Activated T-helper 9 cell treated with anti-CD3 and anti-CD28 coated beads, Interleukin-2, amount 50 U/mL, for 16 hours (primary cell): ENCODE measurements around the gene STK38.
"Not testable (repeated sequence)": the region's sequence is repeated elsewhere in the genome, so short reads cannot be mapped to it uniquely, and the experiment has no call there.

Experiments
- DNase-seq: peaks from one replicate; pipeline ENCODE4 v3.0.0-alpha.2; 2020; ENCODE audit warnings: low read depth

Gene STK38

DNA sequence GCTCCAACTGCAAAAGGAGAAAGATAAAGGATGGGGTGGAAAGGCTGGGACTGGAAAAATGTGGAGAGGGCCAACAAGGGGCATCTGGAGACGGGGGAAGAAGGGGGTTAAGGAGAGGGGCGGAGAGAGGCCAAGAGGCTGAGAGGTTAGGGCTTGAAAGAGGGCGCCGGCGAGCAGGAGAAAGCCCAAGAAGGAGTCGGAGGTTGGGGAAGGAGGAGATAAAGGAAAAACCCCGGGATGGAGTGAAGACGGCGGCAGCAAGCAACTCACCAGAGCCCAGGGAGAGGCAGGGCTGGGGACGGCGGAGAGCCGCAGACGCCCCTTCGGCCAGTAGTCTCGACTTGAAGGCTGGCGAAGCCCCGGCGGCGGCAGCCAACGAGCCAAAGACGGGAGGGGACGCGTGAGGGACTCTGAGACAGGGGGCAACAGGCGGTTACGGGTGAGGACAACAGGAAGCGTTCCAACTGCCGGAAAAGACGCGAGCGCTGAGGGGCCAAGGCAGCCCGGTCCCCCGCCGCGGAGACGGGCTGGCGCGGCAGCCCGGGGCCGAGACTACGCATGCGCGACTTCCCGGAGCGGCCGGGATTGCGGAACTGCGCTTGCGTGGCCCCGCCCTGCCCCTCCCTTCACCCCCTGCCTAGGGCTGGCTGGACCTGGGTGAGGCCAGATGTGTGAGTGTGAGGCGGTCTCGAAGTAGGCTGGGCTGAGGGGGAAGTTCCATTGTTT lies at the start of gene STK38:
STK38 (minus strand) TSS at position 560 of the 726 bp plus-strand sequence. CDS start 7,277 bp downstream, outside the sequence.
- DNase-seq = peak; percentile 92

DNA sequence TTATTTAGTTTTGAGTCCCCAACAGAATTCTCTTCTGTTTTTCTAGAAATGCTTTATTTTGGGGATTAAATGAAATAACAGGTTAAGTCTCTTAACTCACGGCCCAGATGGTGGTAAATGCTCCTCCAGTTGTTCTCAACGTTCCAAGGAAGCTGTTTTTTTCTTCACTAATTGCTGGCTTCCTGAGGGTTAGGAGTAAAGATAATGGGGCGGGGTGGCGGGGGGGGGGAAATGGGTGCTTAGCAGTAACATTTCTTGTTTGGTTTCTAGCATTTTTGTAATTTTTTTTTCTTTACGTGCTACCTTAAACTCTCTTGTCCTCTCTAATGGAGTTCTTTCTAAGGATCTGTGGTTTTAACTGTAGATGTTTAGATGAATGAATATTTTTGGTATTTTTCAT lies 49.1 kb upstream of the STK38 start:
- DNase-seq = no peak

DNA sequence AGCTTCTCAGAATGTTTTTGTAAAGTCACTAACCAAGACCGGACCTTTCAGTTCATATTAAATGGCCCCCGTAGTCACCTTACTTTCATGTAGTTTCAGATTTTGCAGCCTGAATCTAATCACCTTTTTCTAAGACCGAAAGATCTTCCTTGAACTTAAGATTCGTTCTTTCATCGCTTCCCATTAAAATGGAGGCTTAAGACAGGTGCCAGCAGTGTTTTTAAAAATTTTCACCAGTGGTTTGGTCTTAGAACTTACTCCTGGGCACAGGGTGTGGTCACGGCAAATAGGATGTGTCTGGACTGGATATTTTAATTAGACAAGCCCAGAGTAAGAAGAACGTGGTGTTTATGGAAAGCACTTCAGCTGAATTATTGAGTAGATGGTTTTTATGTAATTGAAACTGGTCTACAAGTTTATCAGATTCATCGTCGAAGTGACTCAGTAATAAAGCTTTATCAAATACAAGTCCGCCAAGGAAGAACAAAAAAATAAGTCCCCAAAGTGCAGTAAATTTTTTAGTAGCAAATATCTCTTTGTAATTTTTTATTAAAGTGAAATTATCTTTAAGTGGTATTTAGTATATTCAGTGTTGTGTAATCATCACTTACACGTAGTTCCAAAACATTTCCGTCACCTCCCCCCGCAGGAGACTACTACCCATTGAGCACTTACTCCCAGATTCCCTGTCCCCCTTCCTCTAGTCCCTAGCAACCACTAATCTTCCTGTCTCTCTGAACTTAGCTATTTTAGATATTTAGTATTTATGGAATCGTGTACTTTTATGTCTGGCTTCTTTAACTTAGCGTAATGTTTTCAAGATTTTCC lies 47.8 kb upstream of the STK38 start:
- DNase-seq = no peak

DNA sequence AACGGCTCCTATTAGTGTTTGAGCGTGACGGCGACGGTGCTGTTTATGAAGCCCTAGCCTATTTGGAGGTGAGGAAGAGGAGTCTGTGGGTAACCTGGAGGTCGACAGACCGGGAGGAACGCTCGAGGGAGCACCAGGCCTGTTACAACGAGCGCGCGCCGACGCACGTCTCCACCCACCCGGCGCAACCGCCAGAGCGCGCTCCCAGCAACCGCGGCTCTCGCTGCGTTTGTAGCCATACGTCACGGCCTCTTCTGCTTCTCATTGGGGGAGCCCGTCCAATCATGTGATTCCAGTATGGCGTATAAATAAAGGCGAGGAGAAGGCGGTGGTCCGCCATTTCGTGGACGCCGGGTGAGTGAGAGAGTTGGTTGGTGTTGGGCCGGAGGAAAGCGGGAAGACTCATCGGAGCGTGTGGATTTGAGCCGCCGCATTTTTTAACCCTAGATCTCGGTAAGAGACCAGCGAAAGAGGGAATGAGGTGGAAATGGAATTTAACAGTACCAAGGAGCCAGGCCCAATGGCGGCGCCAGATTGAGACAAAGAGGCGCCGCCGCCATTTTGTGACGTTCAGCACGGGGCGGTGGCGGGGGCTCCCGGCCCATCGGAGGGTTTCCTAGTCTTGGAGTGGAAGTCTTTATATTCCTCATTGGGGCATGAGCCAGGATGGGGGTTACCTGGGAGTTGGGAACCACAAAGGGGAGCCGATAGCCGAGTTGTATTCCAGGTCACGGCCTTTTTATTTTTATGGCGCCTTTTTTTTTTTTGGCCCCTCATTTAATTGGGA lies 46.9 kb upstream of the STK38 start, which contains the start of gene SRSF3:
SRSF3 (plus strand) TSS at position 334 of the 787 bp plus-strand sequence. CDS start 2,401 bp downstream, outside the sequence.
- DNase-seq = peak; percentile 93

DNA sequence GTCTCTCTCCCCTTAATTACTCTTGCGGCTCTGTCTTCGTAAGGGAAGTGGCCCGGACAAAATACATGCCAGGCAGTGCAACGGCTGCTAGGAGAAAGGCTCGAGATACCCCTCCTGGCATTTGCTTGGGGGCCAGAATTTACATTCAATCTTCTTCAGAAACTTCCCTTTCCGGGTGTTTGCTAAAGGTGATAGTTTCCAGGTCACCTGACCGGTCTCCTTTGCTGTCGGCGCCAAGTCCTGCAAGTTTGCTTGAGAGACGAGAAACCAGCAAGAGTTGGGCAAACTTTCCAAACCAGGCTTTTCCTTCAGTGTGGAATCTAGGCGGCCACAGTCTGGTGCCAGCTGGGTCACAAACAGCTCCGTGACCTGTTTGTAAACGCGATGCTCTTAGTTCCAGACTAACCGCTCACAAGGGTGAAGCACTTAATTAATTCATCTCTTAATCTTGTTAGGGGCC lies 46.3 kb upstream of the STK38 start:
- peak; percentile 18 for DNase-seq

DNA sequence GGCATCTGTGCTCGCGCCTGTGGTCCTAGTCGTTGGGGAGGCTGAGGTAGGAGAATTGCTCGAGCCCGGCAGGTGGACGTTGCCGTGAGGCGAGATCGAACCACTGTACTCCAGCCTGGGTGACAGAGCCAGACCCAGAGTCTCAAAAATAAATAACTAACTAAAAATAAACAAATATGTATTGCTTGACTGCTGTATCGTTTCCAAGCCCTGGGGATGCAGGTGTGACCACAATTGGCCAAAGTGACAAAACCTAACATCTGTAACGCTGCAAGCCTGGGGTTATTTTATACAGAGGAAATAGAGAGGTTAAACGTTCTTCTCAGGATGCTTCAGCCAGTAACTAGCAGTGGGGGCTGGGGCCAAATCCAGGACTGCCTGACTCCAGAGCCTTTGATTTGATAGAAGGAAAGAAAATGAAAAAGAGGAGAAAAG lies 45.0 kb upstream of the STK38 start:
- no peak for DNase-seq

DNA sequence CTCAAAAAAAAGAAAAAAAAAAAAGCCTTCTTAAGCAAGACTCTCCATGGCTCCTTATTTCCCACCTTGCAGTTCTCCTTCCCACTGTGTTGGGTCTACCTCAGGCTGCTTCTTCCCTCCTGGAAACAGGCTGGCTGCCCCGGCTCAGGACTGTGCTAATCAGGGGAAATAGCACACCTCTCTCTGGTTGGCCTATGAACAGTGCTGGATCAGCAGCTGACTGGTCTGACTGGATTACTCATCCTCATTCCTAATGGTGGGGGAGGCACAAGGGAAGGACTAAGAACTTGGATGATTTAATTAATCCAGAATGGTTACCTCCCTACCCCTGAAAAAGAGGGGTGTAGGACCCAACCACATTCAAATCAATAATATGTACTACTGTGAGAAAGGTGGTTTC lies 43.0 kb upstream of the STK38 start:
- no peak for DNase-seq

DNA sequence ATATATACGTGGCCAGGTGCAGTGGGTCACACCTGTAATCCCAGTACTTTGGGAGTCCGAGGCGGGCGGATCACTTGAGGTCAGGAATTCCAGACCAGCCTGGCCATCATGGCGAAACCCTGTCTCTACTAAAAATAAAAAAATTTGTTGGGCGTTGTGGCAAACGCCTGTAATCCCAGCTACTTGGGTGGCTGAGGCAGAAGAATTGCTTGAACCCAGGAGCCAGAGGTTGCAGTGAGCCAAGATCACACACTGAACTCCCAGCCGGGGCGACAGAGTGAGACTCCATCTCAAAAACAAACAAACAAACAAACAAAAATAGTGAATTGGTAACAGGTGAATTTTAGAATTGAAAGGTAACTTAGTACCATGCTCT lies 41.7 kb upstream of the STK38 start:
- not testable (repeated sequence) for DNase-seq

DNA sequence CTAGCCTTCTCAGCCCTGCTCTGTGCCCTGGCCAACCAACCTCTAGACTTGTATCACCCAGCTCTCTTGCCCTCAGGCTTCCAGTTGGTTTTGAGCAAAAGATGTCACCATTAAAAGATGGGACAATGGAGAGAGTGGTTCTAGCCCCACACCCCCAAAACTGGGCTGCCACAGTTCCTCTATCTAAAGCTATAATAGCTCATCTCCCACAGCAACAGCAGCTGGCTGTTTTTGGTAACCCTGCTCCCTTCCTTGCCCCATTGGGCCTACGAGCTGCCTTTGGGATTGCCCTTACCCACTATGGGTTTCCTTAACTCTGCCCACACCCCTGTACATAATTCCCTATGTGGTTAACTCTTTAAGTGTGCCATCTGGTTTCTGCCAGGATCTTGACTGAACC lies 39.3 kb upstream of the STK38 start:
- DNase-seq = no peak

DNA sequence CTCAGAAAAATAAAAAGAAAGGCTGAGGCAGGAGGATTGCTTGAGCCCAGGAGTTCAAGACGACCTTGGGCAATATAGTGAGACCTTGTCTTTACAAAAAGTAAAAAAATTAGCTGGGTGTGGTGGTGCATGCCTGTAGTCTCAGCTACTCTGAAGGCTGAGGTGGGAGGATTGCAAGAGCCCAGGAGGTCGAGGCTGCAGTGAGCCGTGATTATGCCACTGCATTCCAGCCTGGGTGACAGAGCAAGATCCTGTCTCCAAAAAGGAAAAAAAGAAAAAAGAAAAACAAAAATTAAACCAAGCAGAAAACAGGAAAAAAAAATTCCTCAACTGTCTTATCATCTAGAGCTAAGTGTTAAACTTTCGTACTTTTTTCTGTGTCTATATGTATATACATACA lies 34.4 kb upstream of the STK38 start:
- DNase-seq = no peak

DNA sequence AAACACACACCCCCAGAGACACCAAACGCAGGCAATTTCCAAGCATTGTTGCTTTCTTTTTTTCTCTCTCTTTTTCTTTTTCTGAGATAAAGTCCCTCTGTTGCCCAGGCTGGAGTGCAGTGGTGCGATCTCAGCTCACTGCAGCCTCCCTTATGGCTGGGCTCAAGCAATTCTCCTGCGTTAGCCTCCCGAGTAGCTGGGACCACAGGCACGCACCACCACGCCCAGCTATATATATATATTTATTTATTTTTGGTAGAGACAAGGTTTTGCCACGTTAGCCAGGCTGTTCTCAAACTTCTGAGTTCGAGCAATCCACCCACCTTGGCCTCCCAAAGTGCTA lies 32.9 kb upstream of the STK38 start:
- DNase-seq = no peak

DNA sequence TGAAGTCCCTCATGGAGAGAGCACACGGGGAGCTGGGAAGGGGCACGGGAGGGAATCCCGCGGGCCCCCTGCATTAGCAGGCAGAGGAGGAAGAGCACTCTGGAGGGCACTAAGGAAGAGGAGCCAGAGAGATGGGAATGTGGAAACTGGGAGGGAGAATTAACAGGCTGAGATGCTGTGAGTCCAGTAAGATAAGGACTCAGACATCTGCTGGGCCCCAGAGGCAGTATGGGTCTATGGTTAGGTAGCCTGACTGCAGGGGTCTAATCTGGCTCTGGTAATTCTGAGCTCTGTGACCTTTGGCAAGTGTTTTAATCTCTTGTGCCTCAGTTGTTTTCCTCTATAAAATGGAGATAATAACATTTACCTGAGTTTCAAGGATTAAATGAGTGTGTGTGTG lies 31.2 kb upstream of the STK38 start:
- DNase-seq = no peak

DNA sequence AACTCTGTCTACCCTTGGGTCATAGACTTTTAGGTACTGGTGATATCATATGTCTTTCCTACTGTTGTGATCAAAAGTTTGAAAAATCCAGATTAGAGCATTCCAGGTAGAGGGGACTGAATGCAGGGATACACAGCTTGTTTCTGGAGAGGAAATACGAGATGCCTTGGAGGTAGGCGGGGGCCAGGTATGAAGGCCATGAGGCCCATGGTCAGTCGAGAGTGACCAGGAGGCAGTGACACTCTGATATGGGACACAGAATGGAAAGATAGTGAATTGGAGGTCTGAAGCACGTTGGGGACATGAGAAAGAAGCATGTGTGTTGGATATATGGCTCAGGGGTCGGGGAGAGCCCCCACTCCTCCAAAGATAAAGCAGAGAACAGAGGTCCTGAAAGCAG lies 30.8 kb upstream of the STK38 start:
- no peak for DNase-seq

DNA sequence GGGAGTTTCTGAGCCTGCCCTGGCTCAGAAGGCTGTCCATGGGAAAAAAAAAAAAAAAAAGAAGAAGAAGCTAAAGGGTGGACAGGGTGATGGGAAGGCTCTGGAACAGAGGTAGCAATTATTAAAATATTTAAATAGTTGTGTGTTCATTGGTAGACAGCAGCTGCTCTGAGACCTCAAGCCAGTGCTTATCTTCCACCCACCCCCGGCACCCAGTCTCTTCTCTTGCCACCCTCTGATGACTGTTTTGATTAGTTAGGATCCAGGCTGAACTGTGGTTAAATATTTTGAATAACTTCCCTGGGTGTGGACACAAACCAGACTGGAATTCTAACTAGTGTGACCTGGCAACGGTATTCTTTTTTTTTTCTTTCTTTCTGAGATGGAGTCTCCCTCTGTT lies 30.0 kb upstream of the STK38 start:
- DNase-seq = no peak

DNA sequence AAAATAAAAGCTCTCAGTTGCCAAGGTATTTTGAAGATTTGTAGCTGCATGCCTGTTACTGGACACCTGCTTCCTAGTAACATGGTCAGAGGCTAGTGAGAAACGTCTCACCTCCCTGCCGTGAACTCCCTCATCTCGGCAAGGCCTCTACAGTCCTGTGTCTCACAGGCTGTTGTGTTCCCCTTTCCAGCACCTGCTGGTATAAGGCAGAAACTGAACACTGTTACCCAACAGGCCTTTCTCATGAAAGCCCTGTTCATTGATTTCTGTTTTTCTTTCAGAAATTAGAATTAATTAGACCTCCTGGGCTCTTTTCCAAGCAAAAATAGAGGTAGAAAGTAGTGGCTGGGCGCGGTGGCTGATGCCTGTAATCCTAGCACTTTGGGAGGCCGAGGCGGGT lies 29.3 kb upstream of the STK38 start:
- DNase-seq = no peak

DNA sequence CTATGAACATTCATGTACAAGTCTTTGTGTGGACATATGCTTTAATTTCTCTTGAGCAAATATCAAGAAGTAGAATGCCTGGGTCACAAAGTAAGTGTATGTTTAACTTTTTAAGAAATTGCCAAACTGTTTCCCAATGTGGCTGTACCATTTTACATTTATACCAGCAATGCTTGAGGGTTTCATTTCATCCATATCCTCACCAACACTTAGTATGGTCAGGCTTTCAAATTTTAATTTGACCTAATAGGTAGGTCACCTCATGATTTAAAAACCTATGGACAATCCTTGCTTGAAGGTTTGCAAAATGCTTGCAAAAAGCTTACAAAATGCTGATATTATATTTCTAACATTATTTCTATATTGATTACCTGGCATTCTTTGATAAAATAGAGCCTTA lies 27.4 kb upstream of the STK38 start:
- no peak for DNase-seq

DNA sequence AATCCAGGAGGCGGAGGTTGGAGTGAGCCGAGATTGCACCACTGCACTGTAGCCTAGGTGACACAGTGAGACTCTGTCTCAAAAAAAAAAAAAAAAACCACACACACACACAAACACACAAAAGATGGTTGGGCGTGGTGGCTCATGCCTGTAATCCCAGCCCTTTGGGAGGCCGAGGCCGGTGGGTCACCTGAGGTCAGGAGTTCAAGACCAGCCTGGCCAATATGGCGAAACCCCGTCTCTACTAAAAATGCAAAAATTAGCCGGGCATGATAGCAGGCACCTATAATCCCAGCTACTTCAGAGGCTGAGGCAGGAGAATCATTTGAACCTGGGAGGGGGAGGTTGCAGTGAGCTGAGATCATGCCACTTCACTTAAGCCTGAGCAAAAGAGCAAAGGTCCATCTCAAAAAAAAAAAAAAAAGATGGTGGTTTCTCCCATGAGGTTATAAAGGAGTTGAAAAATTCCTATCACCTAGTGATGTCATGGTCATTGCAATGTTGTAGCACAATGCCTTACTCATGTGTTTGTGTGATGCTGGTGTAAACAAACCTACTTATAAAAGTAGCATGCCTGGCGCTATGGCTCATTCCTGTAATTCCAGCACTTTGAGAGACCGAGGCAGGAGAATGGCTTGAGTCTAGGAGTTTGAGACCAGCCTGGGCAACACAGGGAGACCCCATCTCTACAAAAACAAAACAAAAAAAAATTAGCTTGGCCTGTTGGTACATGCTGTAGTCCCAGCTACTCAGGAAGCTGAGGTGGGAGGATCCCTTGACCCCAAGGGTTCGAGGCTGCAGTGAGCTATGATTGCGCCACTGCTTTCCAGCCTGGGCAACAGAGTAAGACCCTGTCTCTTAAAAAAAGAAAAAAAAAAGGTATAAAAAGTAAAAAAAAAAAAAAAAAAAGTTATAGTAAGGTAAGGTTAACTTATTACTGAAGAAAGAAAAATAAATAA lies 25.4 kb upstream of the STK38 start:
- not testable (repeated sequence) for DNase-seq

DNA sequence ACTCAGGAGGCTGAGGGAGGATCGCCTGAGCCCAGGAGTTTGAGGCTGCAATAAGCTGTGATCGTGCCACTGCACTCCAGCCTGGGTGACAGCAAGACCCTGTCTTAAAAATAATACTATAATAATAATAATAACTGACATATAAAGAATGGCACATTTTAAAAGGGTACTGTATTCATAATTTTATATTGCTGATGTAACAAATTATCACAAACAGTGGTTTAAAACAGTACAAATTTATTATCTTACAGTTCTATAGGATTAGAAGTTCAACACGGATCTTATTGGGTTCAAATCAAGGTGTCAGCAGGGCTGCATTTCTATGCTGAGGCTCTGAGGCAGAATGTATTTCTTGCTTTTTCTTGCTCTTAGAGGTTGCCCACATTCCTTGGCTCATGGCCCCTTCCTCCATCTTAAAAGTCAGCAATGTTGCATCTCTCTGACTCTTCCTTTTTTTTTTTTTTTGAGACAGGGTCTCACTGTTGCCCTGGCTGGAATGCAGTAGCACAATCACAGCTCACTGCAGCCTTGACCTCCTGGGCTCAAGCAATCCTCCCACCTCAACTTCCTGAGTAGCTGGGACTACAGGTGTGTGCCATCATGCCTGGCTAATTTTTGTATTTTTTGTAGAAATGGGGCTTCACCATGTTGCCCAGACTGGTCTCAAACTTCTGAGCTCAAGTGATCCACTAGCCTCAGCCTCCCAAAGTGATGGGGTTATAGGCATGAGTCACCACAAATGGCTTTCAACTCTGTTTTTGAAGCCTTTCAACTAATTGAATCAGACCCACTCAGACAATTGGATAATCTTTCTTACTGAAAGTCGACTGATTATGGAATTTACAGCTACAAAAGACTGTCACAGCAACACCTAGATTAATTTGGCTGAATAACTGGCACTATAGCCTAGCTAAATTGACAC lies 24.1 kb upstream of the STK38 start:
- no peak for DNase-seq

DNA sequence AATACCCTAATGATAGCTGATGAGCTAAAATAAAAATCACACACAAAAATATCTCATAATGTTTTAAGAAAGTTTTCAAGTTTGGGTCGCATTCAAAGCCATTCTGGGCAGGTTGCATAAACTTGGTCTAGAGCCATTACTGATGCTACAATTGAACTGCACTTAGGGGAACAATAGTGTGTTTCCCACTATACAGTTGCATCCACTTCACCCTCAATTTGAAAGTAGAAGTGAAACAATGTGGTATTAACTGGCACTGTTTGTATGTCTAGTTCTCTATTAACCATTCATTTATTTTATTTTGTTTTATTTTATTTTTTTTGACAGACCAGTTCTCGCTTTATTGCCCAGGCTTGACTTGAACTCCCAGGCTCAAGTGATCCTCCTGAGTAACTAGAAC lies 23.0 kb upstream of the STK38 start:
- DNase-seq = no peak

DNA sequence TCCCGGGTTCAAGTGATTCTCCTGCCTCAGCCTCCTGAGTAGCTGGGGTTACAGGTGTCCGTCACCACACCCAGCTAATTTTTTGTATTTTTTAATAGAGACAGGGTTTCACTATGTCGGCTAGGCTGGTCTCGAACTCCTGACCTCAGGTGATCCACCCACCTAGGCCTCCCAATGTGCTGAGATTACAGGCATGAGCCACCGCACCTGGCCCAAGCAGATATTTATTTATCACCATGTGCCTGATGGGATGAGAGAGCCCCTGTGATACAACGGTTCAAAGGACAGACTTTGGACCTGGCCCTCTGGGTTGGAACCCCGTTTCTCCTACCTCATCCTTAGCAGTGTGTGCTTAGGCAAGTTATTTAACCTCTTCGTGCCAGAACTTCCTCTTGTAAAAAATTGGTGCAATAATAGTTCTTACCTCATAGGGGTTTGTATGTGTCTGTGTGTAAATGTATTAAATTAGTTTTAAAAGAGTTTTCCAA lies 19.2 kb upstream of the STK38 start:
- DNase-seq = no peak
